NB4 (cell line): Measurements from ENCODE around the gene COQ7.

ENCODE experiments used
- CTCF ChIP-seq: IDR thresholded peaks from one replicate; pipeline ENCODE4 v1.5.1; 2012; ENCODE audit warnings: low read depth, low read length
- MAX ChIP-seq: IDR thresholded peaks from 2 replicates; pipeline ENCODE4 v1.6.1; 2011; ENCODE audit warnings: low read depth, low read length

GRCh38 chr16:19109288-19109664 is 41.9 kb downstream of the COQ7 start:
- TF ChIP-seq CTCF, result no peak
- TF ChIP-seq MAX, result no peak
